Thyroid gland (tissue), 4 donors: ENCODE data around the gene SEMA3D. TPM values are rescaled to one million over a fixed set of nuclear protein-coding genes. Genes with fewer than 3 reads are reported as not detected.

Experiments
- DNase-seq, 2 donors: peaks; one replicate each; pipeline ENCODE4 v3.0.0-alpha.2; 2019
- H3K27ac ChIP-seq, 3 donors: fragments of 200-600 bp; sonication (generic); 1 replicate in 2 of 3; 2 replicates in 1 of 3; pipeline ENCODE4 v1.5.1; 2016 to 2019; ENCODE audit warnings: mild to moderate bottlenecking in 1 of 3, moderate library complexity in 1 of 3
- H3K27me3 ChIP-seq: fragments of 200-600 bp; sonication (generic); one replicate; pipeline ENCODE4 v1.5.1; 2019
- H3K36me3 ChIP-seq, 2 donors: fragments of 200-600 bp; sonication (generic); one replicate each; pipeline ENCODE4 v1.5.1; 2016 to 2019
- H3K4me1 ChIP-seq, 2 donors: fragments of 200-600 bp; sonication (generic); one replicate each; pipeline ENCODE4 v1.5.1; 2017 to 2019
- H3K4me3 ChIP-seq, 3 donors: fragments of 200-600 bp; sonication (generic); replicated peaks in 1 of 3; 1 replicate in 2 of 3; 2 replicates in 1 of 3; pipeline ENCODE4 v1.5.1; 2016; ENCODE audit warnings: mild to moderate bottlenecking in 1 of 3
- H3K9me3 ChIP-seq: fragments of 200-600 bp; sonication (generic); one replicate; pipeline ENCODE4 v1.5.1; 2017
- CTCF ChIP-seq, 6 experiments: fragments of 200-600 bp in 3 of 6; fragments of 450-650 bp in 3 of 6; sonication (generic) in 3 of 6; IDR thresholded peaks; one replicate each; pipeline ENCODE4 v1.5.1; 2016 to 2019; ENCODE audit warnings: antibody characterized with exemption in 6 of 6, mild to moderate bottlenecking in 2 of 6, inconsistent platforms in 1 of 6, moderate library complexity in 1 of 6
- POLR2A ChIP-seq, 2 donors: fragments of 450-650 bp; IDR thresholded peaks; one replicate each; pipeline ENCODE4 v1.6.1; 2017; ENCODE audit warnings: antibody characterized with exemption in 2 of 2, mild to moderate bottlenecking in 2 of 2, moderate library complexity in 1 of 2
- WGBS, 2 donors: methylation state at CpG; one replicate each; pipeline ENCODE4 v1.1.5; 2017; 5-methylcytosine and 5-hydroxymethylcytosine counted together
- intact Hi-C: fragments of 100-400 bp; cut with DNase I; formaldehyde crosslinking; loops from one replicate; pipeline ENCODE4 v1.15.1; 2023
- total RNA-seq, 4 donors: library from RNA; depleted of rRNA; stranded (reverse); fragments of >200 nt; gene quantifications; one replicate each; pipeline ENCODE4 v1.2.3, GENCODE V29; 2016

The SEMA3D gene
- total RNA-seq, 4 donors from 2014 or later = 65.8 to 131 (median 91.8) TPM

- Histone ChIP-seq H3K27ac (no peak overlapping the region), H3K9me3 (no peaks in the 10 kb centered on the region), H3K4me1 (no peaks in the 10 kb centered on the region), H3K27me3 (no peaks in the 10 kb centered on the region), H3K4me3 (no peak overlapping the region), H3K36me3 (no peaks in the 10 kb centered on the region)
- no peak for DNase-seq
- intact Hi-C loops = no loop called here
- TF ChIP-seq CTCF (IDR thresholded peaks at IDR 0.05) = no peak
- no peak for TF ChIP-seq POLR2A (IDR thresholded peaks at IDR 0.05)
Measured at GRCh38 chr7:84982199-84982598, 204.7 kb downstream of the SEMA3D start.

DNA sequence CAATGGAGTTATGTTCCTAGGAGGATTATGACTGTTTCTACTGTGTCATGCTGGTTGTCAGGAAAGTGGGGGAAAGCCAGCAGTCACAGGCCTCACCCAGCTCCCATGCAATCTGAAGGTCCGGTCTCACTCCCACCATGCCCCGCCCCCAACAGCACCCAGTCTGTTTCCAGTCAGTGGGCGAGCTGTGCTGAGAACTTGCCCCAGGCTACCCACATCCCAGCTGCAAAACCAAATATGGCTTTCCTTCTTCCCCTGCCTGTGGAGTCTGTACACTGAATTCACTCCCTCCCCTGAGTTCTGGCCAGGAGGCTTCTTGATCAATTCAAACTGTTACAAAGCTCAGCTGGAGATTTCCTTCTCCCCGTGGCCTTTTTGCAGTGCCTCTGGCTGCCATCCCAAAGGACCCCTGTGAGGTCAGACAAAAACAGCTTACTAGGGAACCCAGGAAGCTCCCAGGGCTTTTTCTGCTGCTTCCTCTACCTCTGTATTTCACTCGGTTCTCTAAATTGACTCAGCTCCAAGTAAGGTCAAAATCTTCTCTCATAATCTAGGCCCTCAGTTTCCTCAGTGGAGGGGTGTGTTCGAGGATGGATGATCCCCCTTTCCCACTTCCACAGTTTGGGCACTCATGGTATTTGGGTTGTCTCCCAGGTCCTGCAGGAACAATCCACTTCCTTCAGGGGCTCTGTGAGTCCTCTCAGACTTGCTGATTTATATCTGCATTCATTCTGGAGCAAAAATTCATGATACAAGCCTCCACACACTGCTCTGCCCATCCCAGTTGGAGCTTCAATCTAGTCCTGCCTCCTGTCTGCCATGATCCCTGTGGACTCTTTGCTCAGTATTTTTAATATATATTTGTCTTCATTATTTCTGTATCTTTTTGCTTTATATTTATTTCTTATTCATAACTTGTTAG lies 205.5 kb downstream of the SEMA3D start:
- Histone ChIP-seq H3K4me1 (no peaks in the 10 kb centered on the region), H3K27me3 (no peaks in the 10 kb centered on the region), H3K27ac (no peak overlapping the region), H3K4me3 (no peak overlapping the region), H3K9me3 (no peaks in the 10 kb centered on the region), H3K36me3 (no peaks in the 10 kb centered on the region)
- TF ChIP-seq POLR2A (IDR thresholded peaks at IDR 0.05) (no peak), CTCF (IDR thresholded peaks at IDR 0.05) (no peak)
- intact Hi-C loops = no loop called here
- WGBS, 2 donors = 71 to 74% methylated on average over 5 to 6 of the region's 6 CpGs
- DNase-seq = no peak

GRCh38 chr7:84975586-84976185 lies 211.2 kb downstream of the SEMA3D start:
- TF ChIP-seq POLR2A (IDR thresholded peaks at IDR 0.05) (no peak), CTCF (IDR thresholded peaks at IDR 0.05) (no peak)
- WGBS, 2 donors = 45 to 60% methylated on average over 1 of the region's 1 CpG
- H3K4me1 ChIP-seq = no peaks in the 10 kb centered on the region
- intact Hi-C loops = no loop called here
- H3K27me3 ChIP-seq = no peaks in the 10 kb centered on the region
- no peaks in the 10 kb centered on the region for H3K36me3 ChIP-seq
- no peak for DNase-seq
- H3K4me3 ChIP-seq = no peak overlapping the region
- H3K9me3 ChIP-seq = no peaks in the 10 kb centered on the region
- no peak overlapping the region for H3K27ac ChIP-seq

- no peaks in the 10 kb centered on the region for H3K4me1 ChIP-seq
- H3K36me3 ChIP-seq = no peaks in the 10 kb centered on the region
- TF ChIP-seq POLR2A (IDR thresholded peaks at IDR 0.05) = no peak
- no peak for TF ChIP-seq CTCF (IDR thresholded peaks at IDR 0.05)
- no peaks in the 10 kb centered on the region for H3K27me3 ChIP-seq
- no peak for DNase-seq
- 78 to 86% methylated on average over 1 of the region's 1 CpG for WGBS, 2 donors
- intact Hi-C loops = no loop called here
- H3K4me3 ChIP-seq = no peak overlapping the region
- H3K27ac ChIP-seq = no peak overlapping the region
- no peaks in the 10 kb centered on the region for H3K9me3 ChIP-seq
Measured at GRCh38 chr7:84971360-84971759, 215.5 kb downstream of the SEMA3D start.

- TF ChIP-seq POLR2A (IDR thresholded peaks at IDR 0.05) = no peak
- no peak for TF ChIP-seq CTCF (IDR thresholded peaks at IDR 0.05)
- DNase-seq = no peak
- no peaks in the 10 kb centered on the region for H3K9me3 ChIP-seq
- no peak overlapping the region for H3K27ac ChIP-seq
- H3K36me3 ChIP-seq = no peaks in the 10 kb centered on the region
- no peaks in the 10 kb centered on the region for H3K27me3 ChIP-seq
- no peak overlapping the region for H3K4me3 ChIP-seq
- no peaks in the 10 kb centered on the region for H3K4me1 ChIP-seq
- intact Hi-C loops = no loop called here
Measured at GRCh38 chr7:84970670-84971069, 216.2 kb downstream of the SEMA3D start.
